HCT116 (cell line): Measurements from ENCODE around the gene NOD1. TPM values are rescaled to one million over a fixed set of nuclear protein-coding genes. Genes with fewer than 3 reads are reported as not detected.

Source experiments
- ATAC-seq: fragments of 200-7000 bp; cut with Tn5 transposase; 2 replicates; pipeline ENCODE4 v1.9.1; 2020; ENCODE audit warnings: mild to moderate bottlenecking, moderate library complexity
- BruUV-seq: library from RNA; stranded (reverse); fragments of 400-500 nt; replicated peaks from 2 replicates; lab custom pipeline; 2021; lab: Mats Ljungman, UMichigan
- CTCF ChIA-PET: fragments of 300-600 bp; sonication (Branson Sonifier 250); formaldehyde crosslinking; loops from one replicate; lab custom pipeline; 2021; ENCODE audit warnings: antibody characterized with exemption; lab: Charles Lee
- POLR2A ChIA-PET: fragments of 300-600, 350-600 bp; sonication (Branson Sonifier 250); formaldehyde crosslinking; loops from one replicate; lab custom pipeline; 2021; ENCODE audit warnings: antibody characterized with exemption; lab: Charles Lee
- RAD21 ChIA-PET, 2 experiments: fragments of 300-600 bp; sonication (Branson Sonifier 250); formaldehyde crosslinking; loops; one replicate each; lab custom pipeline; 2023; ENCODE audit warnings: low total read pairs in 2 of 2; ENCODE audit not compliant: uncharacterized antibody in 2 of 2, unreplicated experiment in 2 of 2, low non-redundant PET in 1 of 2; lab: Charles Lee
- DNase-seq: peaks from one replicate; pipeline ENCODE4 v3.0.0-alpha.2; 2010; ENCODE audit warnings: low read depth, low spot score
- H2AFZ ChIP-seq: fragments of 200-600 bp; shearing (Covaris generic), sonication (generic); 2 replicates; pipeline ENCODE4 v1.6.1; 2017; ENCODE audit warnings: low read depth, mixed run types, mixed read lengths, antibody characterized with exemption, low read length; ENCODE audit not compliant: poor library complexity, severe bottlenecking
- H3K27ac ChIP-seq: 2 replicates; pipeline ENCODE4 v1.5.1; 2012; ENCODE audit warnings: low read depth, low read length
- H3K27me3 ChIP-seq: fragments of 200-600 bp; sonication (generic); 2 replicates; pipeline ENCODE4 v1.6.1; 2016; ENCODE audit warnings: mixed run types, low read length, mixed read lengths; ENCODE audit not compliant: insufficient read depth
- H3K36me3 ChIP-seq, 2 experiments: fragments of 200-500 bp in 1 of 2; fragments of 200-600 bp in 1 of 2; sonication (Bioruptor generic) in 1 of 2; sonication (generic) in 1 of 2; 2 replicates each; pipeline versions ENCODE4 v1.5.1 to v1.6.1; 2014 to 2016; ENCODE audit warnings: low read length in 2 of 2, inconsistent platforms in 1 of 2, mixed read lengths in 1 of 2, mixed run types in 1 of 2; ENCODE audit not compliant: insufficient read depth in 2 of 2, control insufficient read depth in 1 of 2
- H3K4me1 ChIP-seq, 2 experiments: fragments of 200-600 bp in 1 of 2; sonication (generic) in 1 of 2; 2 replicates each; pipeline versions ENCODE4 v1.5.1 to v1.6.1; 2012 to 2017; ENCODE audit warnings: low read length in 2 of 2, inconsistent platforms in 1 of 2, mild to moderate bottlenecking in 1 of 2, mixed read lengths in 1 of 2, mixed run types in 1 of 2, moderate library complexity in 1 of 2; ENCODE audit not compliant: insufficient read depth in 2 of 2, control insufficient read depth in 1 of 2
- H3K4me2 ChIP-seq: fragments of 200-600 bp; sonication (generic); 2 replicates; pipeline ENCODE4 v1.6.1; 2017; ENCODE audit warnings: mixed run types, low read length, mixed read lengths
- H3K4me3 ChIP-seq, 2 experiments: fragments of 200-600 bp in 1 of 2; sonication (generic) in 1 of 2; replicated peaks in 1 of 2; 2 replicates each; pipeline ENCODE4 v1.5.1; 2011 to 2016; ENCODE audit warnings: low read length in 2 of 2, control low read depth in 1 of 2, low read depth in 1 of 2, mild to moderate bottlenecking in 1 of 2, mixed read lengths in 1 of 2, mixed run types in 1 of 2
- H3K79me2 ChIP-seq: fragments of 200-600 bp; sonication (generic); 2 replicates; pipeline ENCODE4 v1.6.1; 2017; ENCODE audit warnings: mild to moderate bottlenecking, mixed run types, low read length, moderate library complexity, mixed read lengths; ENCODE audit not compliant: insufficient read depth
- H3K9ac ChIP-seq: fragments of 200-600 bp; sonication (generic); 2 replicates; pipeline ENCODE4 v1.6.1; 2016; ENCODE audit warnings: low read length, mixed read lengths
- H3K9me2 ChIP-seq: fragments of 200-600 bp; sonication (generic), shearing (Covaris generic); 2 replicates; pipeline ENCODE4 v1.6.1; 2017; ENCODE audit warnings: mixed run types, mild to moderate bottlenecking, moderate library complexity; ENCODE audit not compliant: insufficient read depth
- H3K9me3 ChIP-seq, 2 experiments: fragments of 200-500 bp in 1 of 2; fragments of 200-600 bp in 1 of 2; sonication (Bioruptor generic) in 1 of 2; sonication (generic) in 1 of 2; 2 replicates each; pipeline ENCODE4 v1.6.1; 2014 to 2017; ENCODE audit warnings: low read length in 2 of 2, mixed read lengths in 2 of 2, inconsistent platforms in 1 of 2, low read depth in 1 of 2, mild to moderate bottlenecking in 1 of 2, mixed run types in 1 of 2, moderate library complexity in 1 of 2; ENCODE audit not compliant: control insufficient read depth in 1 of 2, insufficient read depth in 1 of 2
- H4K20me1 ChIP-seq: fragments of 200-600 bp; sonication (generic), shearing (Covaris generic); 2 replicates; pipeline ENCODE4 v1.6.1; 2017; ENCODE audit warnings: mixed run types, mild to moderate bottlenecking, moderate library complexity; ENCODE audit not compliant: insufficient read depth
- ELF1 ChIP-seq: IDR thresholded peaks from 2 replicates; pipeline ENCODE4 v1.6.1; 2012; ENCODE audit warnings: low read depth, borderline replicate concordance
- JUND ChIP-seq: IDR thresholded peaks from 2 replicates; pipeline ENCODE4 v1.6.1; 2012
- MAX ChIP-seq: IDR thresholded peaks from 2 replicates; pipeline ENCODE4 v1.6.1; 2012
- REST ChIP-seq: IDR thresholded peaks from 2 replicates; pipeline ENCODE4 v1.6.1; 2012; ENCODE audit warnings: low read depth
- SIN3A ChIP-seq: IDR thresholded peaks from 2 replicates; pipeline ENCODE4 v1.6.1; 2012; ENCODE audit warnings: low read depth
- SRF ChIP-seq: IDR thresholded peaks from 2 replicates; pipeline ENCODE4 v1.6.1; 2012; ENCODE audit warnings: low read depth
- TCF7L2 ChIP-seq: IDR thresholded peaks from 2 replicates; pipeline ENCODE4 v1.7.0; 2011; ENCODE audit warnings: borderline replicate concordance, inconsistent platforms; ENCODE audit not compliant: insufficient read depth, insufficient read length; ENCODE audit errors: extremely low read depth
- YY1 ChIP-seq: IDR thresholded peaks from 2 replicates; pipeline ENCODE4 v1.6.1; 2011; ENCODE audit warnings: low read length, low read depth, moderate library complexity, mild to moderate bottlenecking; ENCODE audit not compliant: insufficient replicate concordance; ENCODE audit errors: extremely low read depth
- ZBTB33 ChIP-seq: IDR thresholded peaks from 2 replicates; pipeline ENCODE4 v1.6.1; 2011; ENCODE audit warnings: mild to moderate bottlenecking, low read length, moderate library complexity; ENCODE audit not compliant: insufficient replicate concordance; ENCODE audit errors: extremely low read depth
- intact Hi-C: fragments of 100-400 bp; cut with micrococcal nuclease; formaldehyde crosslinking; loops from 2 replicates; pipeline ENCODE4 v1.10.0; 2022
- total RNA-seq: library from RNA; stranded (reverse); gene quantifications from one replicate; pipeline ENCODE4 v1.2.1, GENCODE V29; 2021; ENCODE audit not compliant: unreplicated experiment

Gene NOD1
- total RNA-seq, 1 experiment from 2014 or later, result 5.9 TPM

- BruUV-seq, result no TSS peak
- ChIA-PET RAD21 (no interaction called here), CTCF (no interaction called here), POLR2A (no interaction called here)
- Histone ChIP-seq H3K4me2 (no peak overlapping the region), H3K36me3 (no peaks in the 10 kb centered on the region), H3K9me2 (no peaks in the 10 kb centered on the region), H3K9ac (no peak overlapping the region), H3K27ac (no peak overlapping the region), H2AFZ (no peak overlapping the region), H3K9me3 (no peaks in the 10 kb centered on the region), H3K4me1 (no peaks in the 10 kb centered on the region; a peak in 1 of 4 replicates), H3K4me3 (no peak overlapping the region), H3K79me2 (no peaks in the 10 kb centered on the region), H3K27me3 (no peaks in the 10 kb centered on the region), H4K20me1 (no peaks in the 10 kb centered on the region)
- DNase-seq, result no peak
- intact Hi-C loops, result no loop called here
- no peak for ATAC-seq
- TF ChIP-seq SRF, result no peak
- no peak for TF ChIP-seq ELF1
- no peak for TF ChIP-seq TCF7L2
- no peak for TF ChIP-seq YY1
- TF ChIP-seq MAX, result no peak
Observed at GRCh38 chr7:30514776-30515175, 36.2 kb upstream of the NOD1 start.

GRCh38 chr7:30514177-30514576 is 35.6 kb upstream of the NOD1 start:
- RAD21 ChIA-PET, result no interaction called here
- no peak overlapping the region for H3K9ac ChIP-seq
- no peak for ATAC-seq
- no peaks in the 10 kb centered on the region for H3K36me3 ChIP-seq
- no peaks in the 10 kb centered on the region for H4K20me1 ChIP-seq
- H3K79me2 ChIP-seq, result no peaks in the 10 kb centered on the region
- H3K27ac ChIP-seq, result no peak overlapping the region
- no peak overlapping the region for H2AFZ ChIP-seq
- H3K9me2 ChIP-seq, result no peaks in the 10 kb centered on the region
- no peaks in the 10 kb centered on the region for H3K27me3 ChIP-seq
- BruUV-seq, result no TSS peak
- no peaks in the 10 kb centered on the region; a peak in 1 of 4 replicates for H3K4me1 ChIP-seq
- H3K4me2 ChIP-seq, result no peak overlapping the region
- TF ChIP-seq ELF1, result no peak
- no peak for TF ChIP-seq ZBTB33
- TF ChIP-seq REST, result no peak
- no peak for TF ChIP-seq SRF
- TF ChIP-seq YY1, result no peak
- no peak for TF ChIP-seq SIN3A
- no peak for TF ChIP-seq JUND
- no peak overlapping the region for H3K4me3 ChIP-seq
- no peaks in the 10 kb centered on the region for H3K9me3 ChIP-seq
- intact Hi-C loops, result no loop called here
- POLR2A ChIA-PET, result no interaction called here
- no peak for DNase-seq
- CTCF ChIA-PET, result no interaction called here
